ENCODE measurements around the gene FLT3. TPM values are rescaled to one million over a fixed set of nuclear protein-coding genes. Genes with fewer than 3 reads are reported as not detected.
A peak's percentile ranks its signal among the peaks of the same experiment; 100 is the strongest.

FLT3 gene
- total RNA-seq, 1 donor from 2014 or later: not detected

GRCh38 chr13:28099396-28100149, 803 bp downstream of the FLT3 start:
- H3K9me3 ChIP-seq: no peaks in the 10 kb centered on the region
- no peaks in the 10 kb centered on the region for H3K36me3 ChIP-seq
- H3K27me3 ChIP-seq: no peaks in the 10 kb centered on the region
- peak overlapping the region; percentile 14 to 33 for H3K4me3 ChIP-seq
- TF ChIP-seq POLR2AphosphoS5 (IDR thresholded peaks at IDR 0.05; ENCODE audit: insufficient read depth in 1 of 2, low read depth in 1 of 2) (no peak), CTCF (IDR thresholded peaks at IDR 0.05) (no peak), POLR2A (IDR thresholded peaks at IDR 0.05) (no peak)
- intact Hi-C loops (cut with DNase I): no loop called here
- peaks cover 13% of the 10 kb centered on the region for H3K4me1 ChIP-seq
- no peak for DNase-seq (ENCODE audit: extremely low spot score in 2 of 2)
- no peak overlapping the region for H3K27ac ChIP-seq

- no peaks in the 10 kb centered on the region for H3K27me3 ChIP-seq
- H3K9me3 ChIP-seq: no peaks in the 10 kb centered on the region
- H3K4me1 ChIP-seq: peaks cover 13% of the 10 kb centered on the region
- no peaks in the 10 kb centered on the region for H3K36me3 ChIP-seq
- intact Hi-C loops (cut with DNase I): no loop called here
- no peak overlapping the region for H3K27ac ChIP-seq
- no peak overlapping the region for H3K4me3 ChIP-seq
- no peak for DNase-seq (ENCODE audit: extremely low spot score in 2 of 2)
- TF ChIP-seq POLR2AphosphoS5 (IDR thresholded peaks at IDR 0.05; ENCODE audit: insufficient read depth in 1 of 2, low read depth in 1 of 2): no peak
- no peak for TF ChIP-seq POLR2A (IDR thresholded peaks at IDR 0.05)
- TF ChIP-seq CTCF (IDR thresholded peaks at IDR 0.05): no peak
Observed at GRCh38 chr13:28097503-28097902, 2.9 kb downstream of the FLT3 start.

- Histone ChIP-seq H3K4me3 (no peak overlapping the region), H3K27me3 (no peaks in the 10 kb centered on the region), H3K4me1 (no peaks in the 10 kb centered on the region), H3K27ac (no peak overlapping the region), H3K36me3 (no peaks in the 10 kb centered on the region), H3K9me3 (no peaks in the 10 kb centered on the region)
- no peak for DNase-seq (ENCODE audit: extremely low spot score in 2 of 2)
- intact Hi-C loops (cut with DNase I): no loop called here
- no peak for TF ChIP-seq POLR2A (IDR thresholded peaks at IDR 0.05)
- no peak for TF ChIP-seq POLR2AphosphoS5 (IDR thresholded peaks at IDR 0.05; ENCODE audit: insufficient read depth in 1 of 2, low read depth in 1 of 2)
- TF ChIP-seq CTCF (IDR thresholded peaks at IDR 0.05): no peak
Observed at GRCh38 chr13:28094306-28094705, 6.1 kb downstream of the FLT3 start.

- Histone ChIP-seq H3K27ac (no peak overlapping the region), H3K9me3 (no peaks in the 10 kb centered on the region), H3K27me3 (no peaks in the 10 kb centered on the region), H3K4me3 (no peak overlapping the region), H3K4me1 (no peaks in the 10 kb centered on the region), H3K36me3 (no peaks in the 10 kb centered on the region)
- intact Hi-C loops (cut with DNase I): no loop called here
- TF ChIP-seq POLR2A (IDR thresholded peaks at IDR 0.05) (no peak), CTCF (IDR thresholded peaks at IDR 0.05) (no peak), POLR2AphosphoS5 (IDR thresholded peaks at IDR 0.05; ENCODE audit: insufficient read depth in 1 of 2, low read depth in 1 of 2) (no peak)
- DNase-seq (ENCODE audit: extremely low spot score in 2 of 2): no peak
Observed at GRCh38 chr13:28093881-28094280, 6.5 kb downstream of the FLT3 start.

- intact Hi-C loops (cut with DNase I): no loop called here
- H3K27me3 ChIP-seq: no peaks in the 10 kb centered on the region
- no peak for TF ChIP-seq CTCF (IDR thresholded peaks at IDR 0.05)
- no peak for TF ChIP-seq POLR2AphosphoS5 (IDR thresholded peaks at IDR 0.05; ENCODE audit: insufficient read depth in 1 of 2, low read depth in 1 of 2)
- no peak for TF ChIP-seq POLR2A (IDR thresholded peaks at IDR 0.05)
Observed at GRCh38 chr13:28092431-28092830, 7.9 kb downstream of the FLT3 start.

More at GRCh38 chr13:28092431-28092830, 7.9 kb downstream of the FLT3 start:
- no peaks in the 10 kb centered on the region for H3K36me3 ChIP-seq
- H3K9me3 ChIP-seq: no peaks in the 10 kb centered on the region
- DNase-seq (ENCODE audit: extremely low spot score in 2 of 2): no peak
- no peak overlapping the region for H3K4me3 ChIP-seq
- no peak overlapping the region for H3K27ac ChIP-seq
- H3K4me1 ChIP-seq: no peaks in the 10 kb centered on the region
